ENCODE results near the gene DSCAML1. TPM values are rescaled to one million over a fixed set of nuclear protein-coding genes. Genes with fewer than 3 reads are reported as not detected.
A peak's percentile ranks its signal among the peaks of the same experiment; 100 is the strongest.

The DSCAML1 gene
- total and polyA plus RNA-seq, 2 of the 8 experiments (the other 6 are each of a cell fraction or from before 2014, with no cell fraction given): 0.19 to 0.24 TPM

GRCh38 chr11:117824571-117825537, 27.8 kb upstream of the DSCAML1 start, which contains the start of gene FXYD2:
Gene FXYD2 (minus strand): TSS chr11:117824744. CDS start chr11:117824678, 66 bp downstream.
- Histone ChIP-seq H3K23me2 (ENCODE audit: low read depth, low read length) (no peaks in the 10 kb centered on the region), H2BK15ac (ENCODE audit: low read length) (peak within 1 kb of the TSS; percentile 88), H3K14ac (ENCODE audit: insufficient read length) (no peak within 1 kb of the TSS), H3K79me1 (ENCODE audit: low read depth, low read length) (no peaks in the 10 kb centered on the region), H3K4me3 (ENCODE audit: extremely low read depth in 1 of 4, insufficient read depth in 2 of 4, low read depth in 3 of 4, low read length in 4 of 4) (no peak within 1 kb of the TSS), H4K20me1 (replicated peaks in 1 of 2; ENCODE audit: control insufficient read depth in 1 of 2, insufficient read depth in 2 of 2, low read length in 2 of 2) (no peaks in the 10 kb centered on the region), H2BK120ac (replicated peaks; ENCODE audit: low read depth, low read length) (no peak within 1 kb of the TSS), H3K36me3 (ENCODE audit: control insufficient read depth in 2 of 4, insufficient read depth in 4 of 4, low read length in 3 of 4) (no peaks in the 10 kb centered on the region), H4K5ac (ENCODE audit: insufficient read length, low read depth, low read length) (no peak within 1 kb of the TSS), H3K56ac (replicated peaks; ENCODE audit: insufficient read length, low read depth, low read length) (no peak within 1 kb of the TSS), H2BK12ac (ENCODE audit: low read depth, low read length) (peak within 1 kb of the TSS; percentile 64; the same call in 1 of the 2 replicates), H3K4ac (replicated peaks; ENCODE audit: insufficient read length, low read depth, low read length) (peak within 1 kb of the TSS; percentile 79), H3K27ac (ENCODE audit: low read depth, low read length) (no peak within 1 kb of the TSS; the same call in 1 of the 2 replicates), H4K91ac (replicated peaks; ENCODE audit: insufficient read length, low read length) (peak within 1 kb of the TSS; percentile 57), H3K79me2 (ENCODE audit: control insufficient read depth in 1 of 2, insufficient read depth in 2 of 2, low read length in 2 of 2) (no peaks in the 10 kb centered on the region), H2BK20ac (ENCODE audit: low read length) (peak within 1 kb of the TSS; percentile 82; the same call in 1 of the 2 replicates), H4K8ac (ENCODE audit: extremely low read depth, insufficient read depth, low read length) (peak within 1 kb of the TSS; percentile 72), H2AFZ (ENCODE audit: low read length) (0 out of 2 replicates have a peak within 1 kb of the TSS, but pooled peaks have one; percentile 2), H2BK5ac (ENCODE audit: low read depth, low read length) (peak within 1 kb of the TSS; percentile 76; the same call in 1 of the 2 replicates), H3K9ac (replicated peaks in 1 of 4; ENCODE audit: extremely low read depth in 1 of 4, low read depth in 3 of 4, low read length in 3 of 4) (no peak within 1 kb of the TSS), H3K23ac (ENCODE audit: insufficient read length) (no peak within 1 kb of the TSS), H3K4me2 (ENCODE audit: insufficient read depth in 1 of 2, low read depth in 2 of 2, low read length in 2 of 2) (0 out of 4 replicates have a peak within 1 kb of the TSS, but pooled peaks of 1 of the 2 experiments have one; percentile 11), H3K9me3 (ENCODE audit: insufficient read depth in 2 of 2, low read depth in 1 of 2, low read length in 1 of 2) (no peaks in the 10 kb centered on the region), H3K4me1 (replicated peaks in 1 of 4; ENCODE audit: control insufficient read depth in 3 of 4, insufficient read depth in 4 of 4, low read length in 3 of 4) (peaks cover 0 to 28% (median 18%) of the 10 kb centered on the region in 4 experiments; a peak in 6 of 7 replicates), H3K27me3 (replicated peaks in 1 of 4; ENCODE audit: control insufficient read depth in 3 of 4, extremely low read depth in 1 of 4, insufficient read depth in 3 of 4, low read length in 3 of 4) (no peaks in the 10 kb centered on the region; a peak in 1 of 7 replicates), H2AK5ac (ENCODE audit: low read depth, low read length) (no peak within 1 kb of the TSS), H3K18ac (ENCODE audit: extremely low read depth, low read length) (peak within 1 kb of the TSS; percentile 66)
- POLR2A ChIA-PET (ENCODE audit: partially characterized antibody): interaction anchor here (1.5 kb wide), 1 partner anchor 8 kb away, joined by 4 read pairs; no protein-coding TSS in a partner anchor
- WGBS, 2 experiments (ENCODE audit: extremely low coverage in 1 of 2, insufficient coverage in 1 of 2, insufficient read length in 1 of 2, insufficient replicate concordance in 2 of 2, low coverage in 1 of 2, low lambda C conversion rate in 2 of 2, missing lambda C conversion rate in 1 of 2): 80% methylated on average over 22 of the region's 22 CpGs; no CpG with 5 or more reads in 1 of the 2 experiments
- CTCF ChIA-PET (ENCODE audit: partially characterized antibody): interaction anchor here (0.6 to 5.9 kb wide), 21 partner anchors 9 to 543 kb away, joined by 3 to 61 read pairs (median 7); no protein-coding TSS in a partner anchor
- no peak for DNase-seq (ENCODE audit: low read depth in 1 of 2, low spot score in 2 of 2)
- no peak for FAIRE-seq
- TF ChIP-seq CTBP2 (IDR thresholded peaks at IDR 0.05; ENCODE audit: borderline replicate concordance, insufficient read depth, insufficient read length, low read length) (no peak), NANOG (IDR thresholded peaks at IDR 0.05; ENCODE audit: insufficient read depth, low read depth, low read length, poor library complexity, severe bottlenecking) (no peak), HDAC2 (IDR thresholded peaks at IDR 0.05; ENCODE audit: borderline replicate concordance in 1 of 2, low read depth in 2 of 2, low read length in 2 of 2) (no peak), BACH1 (IDR thresholded peaks at IDR 0.05; ENCODE audit: low read length) (no peak), CEBPB (IDR thresholded peaks at IDR 0.05; ENCODE audit: low read depth, low read length) (0 out of 2 replicates have a peak, but pooled peaks have one; percentile 31), JUN (IDR thresholded peaks at IDR 0.05; ENCODE audit: low read depth, low read length) (no peak), E2F6 (IDR thresholded peaks at IDR 0.05) (0 out of 2 replicates have a peak, but pooled peaks have one; percentile 26), GTF2F1 (IDR thresholded peaks at IDR 0.05; ENCODE audit: borderline replicate concordance, low read depth, low read length) (no peak), SP1 (IDR thresholded peaks at IDR 0.05; ENCODE audit: low read depth, low read length) (no peak)

All from H1 (cell line).